Measurements from ENCODE around the gene AGO1.

Gene AGO1

DNA sequence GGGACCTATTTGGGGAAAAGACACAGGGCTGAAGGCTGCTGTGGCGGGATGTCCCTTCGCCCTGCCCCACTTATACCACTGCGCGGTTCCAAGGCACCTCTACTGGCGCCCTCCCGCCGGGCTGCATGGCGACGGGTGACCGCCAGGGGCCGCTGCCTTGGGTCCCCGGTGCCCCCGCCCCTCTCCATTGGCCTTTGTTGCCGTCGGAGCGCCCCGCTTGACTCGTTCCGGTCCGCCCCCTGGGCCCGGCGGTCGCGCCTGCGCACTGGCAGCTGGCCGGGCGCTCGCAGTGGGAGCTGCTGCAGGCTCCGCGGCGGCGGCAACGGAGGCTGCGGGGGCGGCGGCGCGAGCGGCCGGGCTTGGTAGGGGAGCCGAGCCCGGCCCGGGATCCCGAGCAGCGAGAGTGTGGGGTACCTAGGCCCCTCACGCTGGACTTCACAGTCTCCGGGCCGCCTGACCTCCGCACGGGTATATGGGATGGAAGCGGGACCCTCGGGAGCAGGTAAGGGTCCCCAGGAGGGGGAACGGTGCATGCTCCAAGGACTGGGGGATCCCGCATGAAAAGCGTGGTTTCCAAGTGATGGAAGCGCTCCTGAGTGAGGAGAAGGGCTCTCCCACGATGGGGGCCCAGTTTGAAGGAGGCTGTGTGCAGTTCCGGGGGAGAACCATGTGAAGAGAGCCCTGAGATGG, at the start of gene AGO1:
Gene AGO1 (plus strand): TSS at position 265 of the 690 bp plus-strand sequence. CDS start 213 bp downstream, at position 478.
- Mint-ChIP-seq H3K9me3 (no peaks in the 10 kb centered on the region), H3K4me1 (peaks cover 50% of the 10 kb centered on the region), H3K27me3 (no peaks in the 10 kb centered on the region), H3K4me3 (peak within 1 kb of the TSS; percentile 99 to 100), H3K27ac (peak within 1 kb of the TSS; percentile 97)
- DNase-seq (peak; percentile 98 to 99), ATAC-seq (peak; percentile 98)

DNA sequence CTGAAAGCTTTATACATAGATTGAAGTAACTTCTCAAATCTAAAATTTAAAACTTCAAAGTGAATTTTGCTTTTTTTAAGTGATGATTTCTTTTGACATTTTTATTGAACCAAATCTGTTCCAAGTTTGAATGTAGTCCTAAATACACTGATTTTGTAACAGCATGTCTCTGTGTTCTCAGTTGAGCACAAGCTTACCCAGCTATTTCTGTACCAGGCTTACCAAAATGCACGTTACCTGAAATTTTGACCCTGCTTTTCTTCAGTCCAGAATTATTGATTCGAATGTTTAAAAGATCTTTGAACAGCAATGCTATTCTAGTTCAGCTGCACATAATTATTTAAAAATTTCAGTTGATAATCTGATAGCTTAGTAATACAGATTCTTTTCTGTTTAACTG, 49.6 kb upstream of the AGO1 start:
- ATAC-seq, result no peak
- DNase-seq, result no peak
- Mint-ChIP-seq H3K4me3 (no peak overlapping the region), H3K4me1 (no peaks in the 10 kb centered on the region), H3K27ac (no peak overlapping the region), H3K9me3 (no peaks in the 10 kb centered on the region), H3K27me3 (no peaks in the 10 kb centered on the region)

- Mint-ChIP-seq H3K9me3 (no peaks in the 10 kb centered on the region), H3K4me1 (no peaks in the 10 kb centered on the region), H3K4me3 (no peak overlapping the region), H3K27me3 (no peaks in the 10 kb centered on the region), H3K27ac (no peak overlapping the region)
- DNase-seq (no peak), ATAC-seq (no peak)
These were observed 48.8 kb upstream of the AGO1 start for GRCh38 chr1:35834218-35834617.

- Mint-ChIP-seq H3K27me3 (no peaks in the 10 kb centered on the region), H3K4me3 (no peak overlapping the region), H3K4me1 (no peaks in the 10 kb centered on the region), H3K9me3 (no peaks in the 10 kb centered on the region), H3K27ac (no peak overlapping the region)
- DNase-seq (no peak), ATAC-seq (no peak)
These were observed 47.6 kb upstream of the AGO1 start for GRCh38 chr1:35835398-35835797.

- no peaks in the 10 kb centered on the region for H3K4me1 Mint-ChIP-seq
- DNase-seq, result no peak
- no peaks in the 10 kb centered on the region for H3K9me3 Mint-ChIP-seq
- H3K27ac Mint-ChIP-seq, result no peak overlapping the region
- no peak for ATAC-seq
- H3K4me3 Mint-ChIP-seq, result no peak overlapping the region
- H3K27me3 Mint-ChIP-seq, result no peaks in the 10 kb centered on the region
These were observed 46.3 kb upstream of the AGO1 start for GRCh38 chr1:35836734-35837133.

GRCh38 chr1:35838693-35839245, 44.2 kb upstream of the AGO1 start:
- Mint-ChIP-seq H3K4me1 (no peaks in the 10 kb centered on the region), H3K27me3 (no peaks in the 10 kb centered on the region), H3K4me3 (no peak overlapping the region), H3K9me3 (no peaks in the 10 kb centered on the region), H3K27ac (no peak overlapping the region)
- DNase-seq, result no peak
- ATAC-seq, result no peak

- ATAC-seq (no peak), DNase-seq (no peak)
- no peaks in the 10 kb centered on the region for H3K4me1 Mint-ChIP-seq
- H3K27ac Mint-ChIP-seq, result no peak overlapping the region
- H3K27me3 Mint-ChIP-seq, result no peaks in the 10 kb centered on the region
- H3K9me3 Mint-ChIP-seq, result no peaks in the 10 kb centered on the region
- no peak overlapping the region for H3K4me3 Mint-ChIP-seq
These were observed 38.2 kb upstream of the AGO1 start for GRCh38 chr1:35844826-35845225.

DNA sequence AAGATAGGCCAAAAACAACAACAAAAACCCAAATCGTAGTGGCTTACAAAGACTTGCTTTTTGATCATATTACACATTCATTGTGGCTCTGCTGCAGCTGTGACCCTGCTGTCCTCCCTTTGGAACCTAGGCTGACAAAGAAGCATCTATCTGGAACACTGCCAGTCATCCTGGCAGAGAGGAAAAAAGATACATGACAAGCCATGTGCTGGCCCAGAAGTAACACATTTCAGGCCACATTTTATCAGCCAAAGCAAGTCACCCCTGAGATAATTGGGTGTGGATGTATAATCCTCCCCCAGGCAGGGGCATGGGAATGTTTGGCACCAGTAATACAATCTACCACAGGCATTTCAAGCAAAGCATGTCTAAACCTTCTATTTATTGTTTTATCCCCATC, 37.2 kb upstream of the AGO1 start:
- H3K27me3 Mint-ChIP-seq, result no peaks in the 10 kb centered on the region
- ATAC-seq, result no peak
- H3K4me3 Mint-ChIP-seq, result no peak overlapping the region
- no peaks in the 10 kb centered on the region for H3K9me3 Mint-ChIP-seq
- no peaks in the 10 kb centered on the region for H3K4me1 Mint-ChIP-seq
- DNase-seq, result no peak
- no peak overlapping the region for H3K27ac Mint-ChIP-seq

DNA sequence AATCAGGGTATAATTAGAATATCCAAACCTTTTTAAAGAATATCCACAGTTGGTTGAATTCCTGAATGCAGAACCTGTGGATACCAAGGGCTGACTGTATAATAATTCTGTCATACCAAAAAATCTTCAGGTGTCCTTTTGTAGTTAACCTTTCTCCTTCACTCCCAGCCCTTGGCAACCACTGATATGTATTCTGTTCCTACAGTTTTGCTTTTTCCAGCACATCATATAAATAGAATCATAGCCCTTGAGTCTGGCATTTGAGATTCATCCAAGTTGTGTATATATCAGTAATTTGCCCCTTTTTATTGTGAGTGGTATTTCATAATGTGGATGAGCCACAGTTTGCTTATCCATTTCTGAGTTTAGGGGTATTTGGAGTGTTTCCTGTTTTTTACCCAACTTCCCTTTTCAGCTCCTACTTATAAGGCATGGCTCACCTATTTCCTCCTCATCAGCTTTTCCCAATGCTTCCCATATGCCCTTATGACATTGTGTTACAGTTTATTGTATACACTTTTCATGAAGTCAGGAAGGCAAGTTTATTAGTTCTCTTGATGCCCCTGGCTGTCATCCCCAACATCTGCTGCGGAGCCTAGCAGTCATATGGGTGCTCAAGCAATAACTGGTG, 35.0 kb upstream of the AGO1 start:
- no peaks in the 10 kb centered on the region for H3K27me3 Mint-ChIP-seq
- no peak for ATAC-seq
- no peak overlapping the region for H3K4me3 Mint-ChIP-seq
- H3K9me3 Mint-ChIP-seq, result no peaks in the 10 kb centered on the region
- no peak overlapping the region for H3K27ac Mint-ChIP-seq
- DNase-seq, result no peak
- no peaks in the 10 kb centered on the region for H3K4me1 Mint-ChIP-seq

DNA sequence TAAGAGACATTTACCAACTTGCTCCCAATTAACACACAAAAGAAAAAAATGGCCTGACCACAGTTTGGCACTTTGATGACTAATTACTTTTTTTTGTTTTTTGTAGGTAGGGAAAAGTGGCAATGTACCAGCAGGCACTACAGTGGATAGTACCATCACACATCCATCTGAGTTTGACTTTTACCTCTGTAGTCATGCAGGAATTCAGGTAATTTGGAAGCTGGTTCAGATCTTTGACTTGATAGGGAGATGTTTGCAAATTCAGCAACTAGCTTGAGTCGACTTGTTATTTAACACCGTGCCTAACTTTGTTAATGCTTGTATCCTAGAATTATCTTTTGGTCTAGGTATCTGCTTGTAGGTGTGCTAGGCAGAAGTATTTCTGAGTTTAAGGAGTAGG, 33.0 kb upstream of the AGO1 start:
- Mint-ChIP-seq H3K27ac (no peak overlapping the region), H3K9me3 (no peaks in the 10 kb centered on the region), H3K27me3 (no peaks in the 10 kb centered on the region), H3K4me1 (no peaks in the 10 kb centered on the region), H3K4me3 (no peak overlapping the region)
- ATAC-seq (no peak), DNase-seq (no peak)

DNA sequence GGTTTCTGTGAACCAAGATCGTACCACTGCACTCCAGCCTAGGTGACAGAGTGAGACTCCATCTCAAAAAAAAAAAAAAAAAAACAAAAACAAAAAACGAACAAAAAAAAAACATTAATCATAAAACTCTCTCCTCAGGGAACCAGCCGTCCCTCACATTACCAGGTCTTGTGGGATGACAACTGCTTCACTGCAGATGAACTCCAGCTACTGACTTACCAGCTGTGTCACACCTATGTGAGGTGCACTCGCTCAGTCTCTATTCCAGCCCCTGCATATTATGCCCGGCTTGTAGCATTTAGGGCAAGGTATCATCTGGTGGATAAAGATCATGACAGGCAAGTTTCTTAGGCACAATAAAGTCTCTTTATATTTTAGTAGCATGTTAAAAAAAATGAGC, 32.3 kb upstream of the AGO1 start:
- H3K9me3 Mint-ChIP-seq, result no peaks in the 10 kb centered on the region
- no peaks in the 10 kb centered on the region for H3K27me3 Mint-ChIP-seq
- DNase-seq (no peak), ATAC-seq (no peak)
- no peaks in the 10 kb centered on the region for H3K4me1 Mint-ChIP-seq
- no peak overlapping the region for H3K4me3 Mint-ChIP-seq
- H3K27ac Mint-ChIP-seq, result no peak overlapping the region

DNA sequence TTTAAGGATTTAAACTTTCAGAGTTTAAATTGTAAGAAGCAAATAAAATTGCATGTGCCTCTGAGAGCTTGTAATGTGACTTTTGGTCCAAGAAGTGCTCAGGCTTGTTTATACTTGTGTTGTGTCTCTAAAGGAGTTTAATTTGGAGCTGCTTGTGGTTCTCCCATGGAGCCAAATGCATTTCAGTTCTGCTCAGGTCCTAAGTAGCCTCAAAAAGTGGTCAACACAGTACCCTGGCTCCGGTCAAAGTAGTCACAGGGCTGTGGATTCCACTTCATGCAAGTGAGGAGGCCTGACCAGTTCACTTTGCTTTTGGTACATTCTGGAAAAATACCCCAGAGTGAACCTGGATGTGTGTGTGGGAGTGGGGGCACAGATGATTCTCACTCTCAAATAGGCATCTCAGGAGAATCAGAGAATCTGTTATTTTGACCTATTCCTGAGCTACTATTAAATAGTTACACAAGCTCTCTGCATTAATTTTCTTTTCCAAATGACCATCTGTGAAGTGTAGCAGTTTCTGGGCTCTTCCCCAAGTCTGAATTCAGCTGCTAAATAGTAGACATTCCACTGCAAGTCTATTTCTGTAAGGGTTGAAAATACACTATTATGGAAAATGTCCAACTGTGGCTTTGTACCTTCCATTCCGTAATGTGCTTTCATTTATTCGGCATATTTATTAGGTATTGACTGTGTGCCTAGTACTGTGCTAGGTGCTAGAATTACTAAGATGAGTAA, 31.7 kb upstream of the AGO1 start:
- no peak overlapping the region for H3K27ac Mint-ChIP-seq
- H3K9me3 Mint-ChIP-seq, result no peaks in the 10 kb centered on the region
- ATAC-seq (no peak), DNase-seq (no peak)
- H3K4me3 Mint-ChIP-seq, result no peak overlapping the region
- H3K4me1 Mint-ChIP-seq, result no peaks in the 10 kb centered on the region
- no peaks in the 10 kb centered on the region for H3K27me3 Mint-ChIP-seq

GRCh38 chr1:35852241-35852640, 30.8 kb upstream of the AGO1 start:
- Mint-ChIP-seq H3K27ac (no peak overlapping the region), H3K27me3 (no peaks in the 10 kb centered on the region), H3K4me1 (no peaks in the 10 kb centered on the region), H3K9me3 (no peaks in the 10 kb centered on the region), H3K4me3 (no peak overlapping the region)
- ATAC-seq, result no peak
- DNase-seq, result no peak

DNA sequence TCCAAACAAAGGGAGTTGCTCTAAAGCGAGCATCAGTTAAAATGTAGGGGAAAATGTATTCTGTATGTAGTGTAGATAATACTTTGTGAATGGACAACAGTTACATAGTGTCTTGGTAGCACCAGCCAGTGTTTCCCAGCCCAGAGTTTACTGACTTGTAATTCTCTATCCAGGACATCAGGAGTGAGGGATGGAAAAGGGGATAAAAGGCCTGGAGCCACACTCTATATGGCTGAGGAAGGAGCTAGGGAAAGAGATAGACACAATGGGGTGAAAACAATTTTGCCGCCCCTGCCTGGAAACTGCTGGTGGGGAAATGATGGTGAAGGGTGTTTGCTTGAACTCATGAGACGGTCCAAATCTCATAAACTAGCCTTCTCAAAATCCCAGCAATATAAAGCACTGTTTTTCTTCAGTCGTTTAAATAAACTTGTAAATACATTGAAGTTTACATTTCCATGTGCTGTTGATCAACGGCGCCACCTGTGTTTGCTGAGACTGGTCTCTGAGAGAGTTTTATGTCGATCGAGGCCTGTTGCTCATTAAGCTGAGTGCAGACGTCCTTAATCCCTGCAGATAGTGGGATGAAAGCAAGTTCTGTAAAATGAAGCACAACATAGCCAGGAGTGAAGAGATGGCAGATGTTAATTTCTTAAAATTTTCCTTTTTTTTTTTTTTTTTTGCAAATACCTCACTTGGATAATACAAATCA, 27.9 kb upstream of the AGO1 start:
- ATAC-seq (no peak), DNase-seq (no peak)
- no peak overlapping the region for H3K4me3 Mint-ChIP-seq
- no peaks in the 10 kb centered on the region for H3K27me3 Mint-ChIP-seq
- no peaks in the 10 kb centered on the region for H3K9me3 Mint-ChIP-seq
- H3K4me1 Mint-ChIP-seq, result no peaks in the 10 kb centered on the region
- no peak overlapping the region for H3K27ac Mint-ChIP-seq

DNA sequence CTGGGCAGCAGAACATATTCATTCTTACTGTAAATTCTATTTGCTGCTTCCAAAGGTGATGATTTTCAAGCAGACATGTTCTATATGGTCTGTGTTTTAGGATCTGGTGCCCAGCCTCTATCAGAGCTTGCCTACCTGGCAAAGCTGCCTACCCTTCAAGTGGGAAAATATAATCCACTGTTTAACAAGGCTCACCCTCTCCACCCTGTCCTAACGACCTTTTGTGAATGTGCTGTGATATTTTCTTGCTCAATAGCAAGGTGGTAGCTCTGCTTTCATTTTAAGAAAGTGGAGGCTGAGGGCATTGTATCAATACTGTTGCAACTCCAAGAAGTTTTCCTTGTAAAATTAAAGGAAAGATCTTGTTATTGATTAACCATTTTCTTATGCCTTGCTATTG, 26.0 kb upstream of the AGO1 start:
- Mint-ChIP-seq H3K27me3 (no peaks in the 10 kb centered on the region), H3K4me3 (no peak overlapping the region), H3K4me1 (no peaks in the 10 kb centered on the region), H3K9me3 (no peaks in the 10 kb centered on the region), H3K27ac (no peak overlapping the region)
- ATAC-seq (no peak), DNase-seq (no peak)

- Mint-ChIP-seq H3K4me3 (no peak overlapping the region), H3K27ac (no peak overlapping the region), H3K9me3 (no peaks in the 10 kb centered on the region), H3K4me1 (no peaks in the 10 kb centered on the region), H3K27me3 (no peaks in the 10 kb centered on the region)
- DNase-seq (no peak), ATAC-seq (no peak)
These were observed 25.2 kb upstream of the AGO1 start for GRCh38 chr1:35857830-35858229.

Data from stimulated activated naive CD8-positive, alpha-beta T cell treated with anti-CD3 and anti-CD28 coated beads, Interleukin-15, amount 100 ng/mL, for 72 hours (primary cell).